ENCODE results near the gene WDR4.

GRCh38 chr21:42906233-42906632 is 26.9 kb upstream of the WDR4 start:
- no peak for TF ChIP-seq SUZ12 (IDR thresholded peaks at IDR 0.05; ENCODE audit: extremely low read depth, insufficient read depth, insufficient read length)
- TF ChIP-seq ZNF274 (IDR thresholded peaks at IDR 0.05; ENCODE audit: low read depth, low read length): no peak
- TF ChIP-seq YY1 (IDR thresholded peaks at IDR 0.05; ENCODE audit: insufficient read depth, insufficient read length): no peak
